HepG2 (cell line): ENCODE results near the gene MEI1. TPM values are rescaled to one million over a fixed set of nuclear protein-coding genes. Genes with fewer than 3 reads are reported as not detected.

Experiments
- ATAC-seq: fragments of 200-7000 bp; cut with Tn5 transposase; 3 replicates; pipeline ENCODE4 v1.9.1; 2020; ENCODE audit warnings: mild to moderate bottlenecking, moderate library complexity
- BruUV-seq: library from RNA; stranded (reverse); fragments of 400-500 nt; replicated peaks from 2 replicates; lab custom pipeline; 2021; lab: Mats Ljungman, UMichigan
- CTCF ChIA-PET: fragments of 300-600 bp; formaldehyde crosslinking; extraction: SDS; loops from one replicate; lab custom pipeline; 2021; ENCODE audit warnings: low total read pairs, inconsistent platforms, low intra/inter-chr PET ratio; lab: Yijun Ruan, JAX
- POLR2A ChIA-PET: fragments of 350-600 bp; sonication (Branson Sonifier 250); formaldehyde crosslinking; loops from one replicate; lab custom pipeline; 2020; ENCODE audit warnings: antibody characterized with exemption, inconsistent platforms; lab: Yijun Ruan, JAX
- DNase-seq: peaks from one replicate; pipeline ENCODE4 v3.0.0-alpha.2; 2015; ENCODE audit warnings: low spot score
- FAIRE-seq: peaks from 3 replicates; lab custom pipeline; 2011; peaks lifted over from hg19 to GRCh38; lab: Jason Lieb, UNC
- H2AFZ ChIP-seq: one replicate; pipeline ENCODE4 v1.6.1; 2011; ENCODE audit warnings: low read length, inconsistent platforms
- H3K27ac ChIP-seq: fragments of 300-600 bp; 3 replicates; pipeline ENCODE4 v1.8.0; 2011; ENCODE audit warnings: mixed run types, mild to moderate bottlenecking, mixed read lengths, low read length, inconsistent platforms; ENCODE audit not compliant: insufficient read depth; ENCODE audit errors: extremely low read length
- H3K27me3 ChIP-seq, 2 experiments: fragments of 200-600 bp in 1 of 2; 2 replicates in 1 of 2; 3 replicates in 1 of 2; pipeline versions ENCODE4 v1.6.0 to v1.8.0; 2011; ENCODE audit warnings: low read length in 2 of 2, mild to moderate bottlenecking in 2 of 2, moderate library complexity in 2 of 2, inconsistent platforms in 1 of 2; ENCODE audit not compliant: insufficient read depth in 2 of 2, control insufficient read depth in 1 of 2
- H3K36me3 ChIP-seq, 2 experiments: fragments of 200-600 bp in 1 of 2; replicated peaks in 1 of 2; 2 replicates in 1 of 2; 3 replicates in 1 of 2; pipeline versions ENCODE4 v1.5.1 to v1.8.0; 2011; ENCODE audit warnings: low read length in 2 of 2, inconsistent platforms in 1 of 2; ENCODE audit not compliant: insufficient read depth in 2 of 2, control insufficient read depth in 1 of 2
- H3K4me1 ChIP-seq: 2 replicates; pipeline ENCODE4 v1.5.1; 2012; ENCODE audit warnings: low read length, inconsistent platforms; ENCODE audit not compliant: insufficient read depth
- H3K4me2 ChIP-seq: 2 replicates; pipeline ENCODE4 v1.6.0; 2011; ENCODE audit warnings: low read depth, low read length, inconsistent platforms
- H3K4me3 ChIP-seq, 3 experiments: fragments of 200-600 bp in 1 of 3; sonication (generic), shearing (Covaris generic) in 1 of 3; replicated peaks in 1 of 3; 2 replicates each; pipeline ENCODE4 v1.5.1; 2011 to 2016; ENCODE audit warnings: low read length in 3 of 3, inconsistent platforms in 2 of 3, low read depth in 2 of 3, mild to moderate bottlenecking in 2 of 3, control low read depth in 1 of 3, mixed read lengths in 1 of 3; ENCODE audit not compliant: insufficient read depth in 1 of 3
- H3K79me2 ChIP-seq: one replicate; pipeline ENCODE4 v1.6.1; 2011; ENCODE audit warnings: low read length, inconsistent platforms; ENCODE audit not compliant: insufficient read depth
- H3K9ac ChIP-seq: 2 replicates; pipeline ENCODE4 v1.6.0; 2011; ENCODE audit warnings: mild to moderate bottlenecking, low read depth, low read length, inconsistent platforms; ENCODE audit not compliant: insufficient read depth
- H3K9me3 ChIP-seq: 2 replicates; pipeline ENCODE4 v1.5.1; 2012; ENCODE audit warnings: mild to moderate bottlenecking, low read length
- H4K20me1 ChIP-seq: 2 replicates; pipeline ENCODE4 v1.6.0; 2011; ENCODE audit warnings: inconsistent platforms, mild to moderate bottlenecking, low read length, moderate library complexity; ENCODE audit not compliant: insufficient read depth
- AFF4 ChIP-seq: sonication (generic); formaldehyde crosslinking; IDR thresholded peaks from 2 replicates; pipeline ENCODE4 v1.4.0; 2020; ENCODE audit warnings: missing genetic modification reagents
- CREM ChIP-seq, 2 experiments: sonication (generic) in 1 of 2; formaldehyde crosslinking in 1 of 2; IDR thresholded peaks; 2 replicates each; pipeline versions ENCODE4 v1.4.0 to v1.6.1; 2016 to 2020; ENCODE audit warnings: antibody characterized with exemption in 1 of 2, mild to moderate bottlenecking in 1 of 2, missing genetic modification reagents in 1 of 2
- FOXO4 ChIP-seq: sonication (generic); formaldehyde crosslinking; conservative IDR thresholded peaks from 2 replicates; pipeline ENCODE4 v1.8.1; 2023; ENCODE audit warnings: missing genetic modification reagents
- GFI1 ChIP-seq: sonication (generic); formaldehyde crosslinking; IDR thresholded peaks from 2 replicates; pipeline ENCODE4 v1.5.0; 2020; ENCODE audit warnings: missing genetic modification reagents, mild to moderate bottlenecking, borderline replicate concordance
- PTBP1 ChIP-seq: fragments of 200-400 bp; formaldehyde crosslinking; IDR thresholded peaks from 2 replicates; pipeline ENCODE4 v1.6.1; 2018; ENCODE audit warnings: low read length, low read depth; ENCODE audit not compliant: poor library complexity, severe bottlenecking
- SRSF9 ChIP-seq: fragments of 200-400 bp; formaldehyde crosslinking; IDR thresholded peaks from 2 replicates; pipeline ENCODE4 v1.6.1; 2018; ENCODE audit warnings: borderline replicate concordance, mild to moderate bottlenecking, low read depth, low read length; ENCODE audit not compliant: insufficient read depth, poor library complexity, severe bottlenecking
- ZEB1 ChIP-seq: IDR thresholded peaks from 2 replicates; pipeline ENCODE4 v1.6.1; 2012; ENCODE audit warnings: mild to moderate bottlenecking, low read depth, inconsistent platforms; ENCODE audit not compliant: insufficient replicate concordance
- WGBS: methylation state at CpG from one replicate; pipeline ENCODE4 v1.1.6; 2017; ENCODE audit warnings: low lambda C conversion rate; 5-methylcytosine and 5-hydroxymethylcytosine counted together
- in situ Hi-C: cut with HindIII; loops from 2 replicates; pipeline ENCODE4 v1.10.0; 2017; ENCODE audit warnings: low pct_unique_long_range_greater_than_20kb; ENCODE audit not compliant: extremely low pct_ligation_motif_present
- intact Hi-C: fragments of 100-400 bp; cut with micrococcal nuclease; formaldehyde crosslinking; loops from one replicate; pipeline ENCODE4 v1.10.0; 2022; ENCODE audit not compliant: unreplicated experiment
- polyA plus RNA-seq, 8 experiments: library from polyadenylated mRNA; depleted of rRNA in 3 of 8; stranded (reverse) in 7 of 8; unstranded in 1 of 8; fragments of >200 nt; fragmentation: Illumina TruSeq in 4 of 8; extraction: Trizol in 4 of 8; gene quantifications; 2 replicates each; pipeline versions ENCODE4 v1.2.1 to v1.2.3, GENCODE V29; 2011 to 2016; ENCODE audit warnings: low read depth in 4 of 8, missing spikeins in 1 of 8, mixed read lengths in 1 of 8; ENCODE audit not compliant: insufficient read depth in 1 of 8
- total RNA-seq, 5 experiments: library from RNA; depleted of rRNA; stranded (reverse); fragments of >200 nt; fragmentation: Illumina TruSeq; extraction: Trizol; gene quantifications; 2 replicates each; pipeline ENCODE4 v1.2.3, GENCODE V29; 2016; ENCODE audit warnings: low read depth in 1 of 5

MEI1 gene
- total and polyA plus RNA-seq, 2 of the 13 experiments (the other 11 are each of a cell fraction or from before 2014, with no cell fraction given) = 0.75 to 1.9 TPM

GRCh38 chr22:41656556-41656955 is 42.7 kb upstream of the MEI1 start:
- DNase-seq (no peak), ATAC-seq (no peak)
- Histone ChIP-seq H3K4me2 (no peak overlapping the region), H4K20me1 (peaks cover 3% of the 10 kb centered on the region; the same call in 1 of the 2 replicates), H3K4me1 (peaks cover 36% of the 10 kb centered on the region), H3K27ac (no peak overlapping the region), H3K9ac (no peak overlapping the region), H2AFZ (no peak overlapping the region), H3K79me2 (no peaks in the 10 kb centered on the region), H3K9me3 (no peaks in the 10 kb centered on the region), H3K4me3 (no peak overlapping the region)
- CTCF ChIA-PET = no interaction called here
- no TSS peak for BruUV-seq
- 93% methylated on average over 5 of the region's 5 CpGs for WGBS
- intact Hi-C loops = no loop called here
- POLR2A ChIA-PET = no interaction called here
- TF ChIP-seq FOXO4 (CRISPR knock-in tag) (no peak), ZEB1 (no peak), SRSF9 (no peak), PTBP1 (no peak), CREM (IDR thresholded peaks at IDR 0.05) (no peak), CREM (CRISPR knock-in tag; IDR thresholded peaks at IDR 0.05) (no peak), GFI1 (CRISPR knock-in tag) (no peak)
- TF ChIP-seq, all 625 proteins: peak for 0
- H3K36me3 ChIP-seq = peaks cover 45 to 91% of the 10 kb centered on the region in 2 experiments
- H3K27me3 ChIP-seq = no peaks in the 10 kb centered on the region
- in situ Hi-C loops = no loop called here
- no peak for FAIRE-seq

- no peaks in the 10 kb centered on the region for H3K27me3 ChIP-seq
- ChIA-PET POLR2A (no interaction called here), CTCF (no interaction called here)
- H3K4me3 ChIP-seq = no peak overlapping the region
- H3K4me2 ChIP-seq = no peak overlapping the region
- peaks cover 43 to 89% of the 10 kb centered on the region in 2 experiments for H3K36me3 ChIP-seq
- BruUV-seq = no TSS peak
- H4K20me1 ChIP-seq = no peaks in the 10 kb centered on the region
- no peak overlapping the region for H3K9ac ChIP-seq
- in situ Hi-C loops = no loop called here
- H3K27ac ChIP-seq = no peak overlapping the region
- DNase-seq = no peak
- no peaks in the 10 kb centered on the region for H3K9me3 ChIP-seq
- FAIRE-seq = no peak
- intact Hi-C loops = no loop called here
- peaks cover 24% of the 10 kb centered on the region for H3K4me1 ChIP-seq
- H3K79me2 ChIP-seq = no peaks in the 10 kb centered on the region
- no peak for ATAC-seq
- TF ChIP-seq AFF4 (CRISPR knock-in tag) = no peak
- WGBS = 98% methylated on average over 5 of the region's 6 CpGs
- H2AFZ ChIP-seq = no peak overlapping the region
Measured at GRCh38 chr22:41657709-41658108, 41.6 kb upstream of the MEI1 start.
